ENCODE data around the gene ZNF324.

Gene ZNF324

GRCh38 chr19:58520257-58520599 lies 53.3 kb downstream of the ZNF324 start:
- CTCF ChIA-PET: interaction anchor here (0.6 to 9.3 kb wide), 17 partner anchors 8 to 89 kb away, joined by 3 to 109 read pairs (median 10); partner anchors contain the start of genes CHMP2A, SLC27A5, TRIM28 and UBE2M
- TF ChIP-seq CTCF (IDR thresholded peaks at IDR 0.05; ENCODE audit: insufficient read depth, low read length, missing control alignments): no peak
- peak overlapping the region; percentile 89 for H3K4me3 ChIP-seq (ENCODE audit: low read depth, low read length)
- DNase-seq (ENCODE audit: low read depth, low spot score): no peak
- POLR2A ChIA-PET: interaction anchor here (0.6 to 3.8 kb wide), 11 partner anchors 12 to 242 kb away, joined by 3 to 37 read pairs (median 5); partner anchors contain the start of genes CHMP2A, TRIM28, ZNF584 and ZNF8

- POLR2A ChIA-PET: interaction anchor here (1.4 to 3.8 kb wide), 3 partner anchors 9 to 23 kb away, joined by 5 to 37 read pairs (median 7); partner anchors contain the start of gene TRIM28
- TF ChIP-seq CTCF (IDR thresholded peaks at IDR 0.05; ENCODE audit: insufficient read depth, low read length, missing control alignments): no peak
- CTCF ChIA-PET: interaction anchor here (0.7 to 9.3 kb wide), 6 partner anchors 11 to 59 kb away, joined by 3 to 109 read pairs (median 36); partner anchors contain the start of genes CHMP2A and SLC27A5
- no peak overlapping the region for H3K4me3 ChIP-seq (ENCODE audit: low read depth, low read length)
- no peak for DNase-seq (ENCODE audit: low read depth, low spot score)
Measured at GRCh38 chr19:58521651-58522050, 54.8 kb downstream of the ZNF324 start.

GRCh38 chr19:58522709-58523108 lies 55.8 kb downstream of the ZNF324 start:
- ChIA-PET POLR2A (interaction anchor here (1.4 kb wide), 1 partner anchor 10 kb away, joined by 7 read pairs; no protein-coding TSS in a partner anchor), CTCF (interaction anchor here (1.1 to 5.7 kb wide), 3 partner anchors 9 to 31 kb away, joined by 5 to 37 read pairs (median 35); partner anchors contain the start of genes CHMP2A and SLC27A5)
- H3K4me3 ChIP-seq (ENCODE audit: low read depth, low read length): no peak overlapping the region
- TF ChIP-seq CTCF (IDR thresholded peaks at IDR 0.05; ENCODE audit: insufficient read depth, low read length, missing control alignments): no peak
- no peak for DNase-seq (ENCODE audit: low read depth, low spot score)
